HG03139 (cell line): ENCODE measurements around the gene CCDC47.
"Not testable (repeated sequence)": the region's sequence is repeated elsewhere in the genome, so short reads cannot be mapped to it uniquely, and the experiment has no call there.

Source experiments
- ATAC-seq: cut with Tn5 transposase; IDR thresholded peaks from one replicate; pipeline ENCODE4 v1.9.1; 2021; ENCODE audit not compliant: unreplicated experiment

The CCDC47 gene

DNA sequence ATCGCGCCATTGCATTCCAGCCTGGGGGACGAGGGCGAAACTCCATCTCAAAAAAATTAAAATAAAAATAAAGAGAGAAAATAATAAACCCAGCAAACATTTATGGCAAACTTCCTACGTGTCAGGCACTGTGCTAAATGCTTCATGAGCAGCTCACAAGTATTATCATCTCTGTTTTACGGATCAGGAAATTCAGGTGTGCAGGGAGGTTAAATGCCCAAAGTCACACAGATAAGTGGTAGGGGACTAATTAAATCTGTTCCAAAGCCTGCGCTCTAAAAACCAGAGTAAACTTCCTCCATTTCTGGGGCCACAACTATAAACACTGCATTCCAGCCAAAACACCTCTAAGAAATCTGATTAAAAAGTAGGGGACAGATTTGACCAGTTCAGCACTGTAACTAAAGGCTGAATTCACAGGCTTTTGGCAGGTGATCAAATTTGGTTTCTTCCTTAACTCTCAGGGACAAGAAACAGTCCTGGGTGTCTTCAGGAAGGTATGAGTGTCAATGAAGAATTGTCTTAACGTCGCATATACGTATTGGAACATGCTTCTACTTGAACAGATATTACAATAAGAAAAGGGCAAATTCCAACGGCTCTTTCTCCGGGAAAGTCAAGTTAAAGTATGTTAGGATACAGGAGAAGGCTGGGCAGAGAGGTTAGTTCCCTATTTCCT, 32.8 kb downstream of the CCDC47 start:
- ATAC-seq, result no peak

DNA sequence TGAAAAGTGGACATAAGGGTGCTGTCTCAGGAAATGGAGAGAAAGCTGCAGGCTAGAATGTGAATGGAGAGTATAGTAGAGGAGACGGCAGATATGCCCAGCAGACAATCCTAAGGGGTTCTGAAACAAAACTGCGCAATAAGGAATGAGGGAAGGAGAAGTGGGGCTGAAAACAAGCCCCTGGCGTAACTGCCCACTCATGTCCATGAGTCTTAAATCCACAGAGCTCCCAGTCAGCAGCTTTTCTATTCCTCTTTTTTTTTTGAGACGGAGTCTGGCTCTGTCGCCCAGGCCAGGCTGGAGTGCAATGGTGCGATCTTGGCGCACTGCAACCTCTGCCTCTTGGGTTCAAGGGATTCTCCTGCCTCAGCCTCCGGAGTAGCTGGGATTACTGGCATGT, 37.7 kb downstream of the CCDC47 start:
- ATAC-seq, result no peak

DNA sequence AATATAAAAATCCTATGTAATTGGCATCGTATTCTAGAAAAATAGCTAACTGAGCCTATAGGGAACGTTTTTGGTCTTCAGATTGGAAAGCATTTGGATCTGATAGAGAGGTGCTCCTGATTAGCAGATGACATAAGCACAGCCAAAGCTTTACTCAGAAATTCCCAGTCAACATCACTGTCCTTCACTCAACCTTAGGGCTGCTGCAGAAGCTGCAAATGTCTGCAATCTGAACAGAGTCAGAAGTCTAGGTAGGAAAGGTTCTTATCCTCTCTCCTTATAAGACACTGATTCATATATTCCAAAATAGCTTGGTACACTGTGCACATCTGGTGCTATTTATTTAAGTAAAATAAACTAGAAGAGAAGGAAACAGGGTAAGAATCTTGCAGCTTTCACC, 51.0 kb downstream of the CCDC47 start:
- ATAC-seq, result no peak

DNA sequence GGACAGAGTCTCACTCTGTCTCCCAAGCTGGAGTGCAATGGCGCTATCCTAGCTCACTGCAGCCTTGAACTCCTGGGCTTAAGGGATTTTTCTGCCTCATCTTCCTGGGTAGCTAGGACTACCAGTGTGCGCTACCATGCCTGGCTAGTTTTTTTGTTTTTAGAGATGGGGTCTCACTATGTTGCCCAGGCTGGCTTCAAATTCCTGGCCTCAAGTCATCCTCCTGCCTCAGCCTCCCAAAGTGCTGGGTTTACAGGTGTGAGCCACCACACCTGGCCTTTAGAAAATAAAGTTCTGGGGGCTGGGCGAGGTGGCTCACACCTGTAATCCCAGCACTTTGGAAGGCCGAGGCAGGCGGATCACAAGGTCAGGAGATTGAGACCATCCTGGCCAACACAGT, 53.2 kb downstream of the CCDC47 start:
- not testable (repeated sequence) for ATAC-seq

DNA sequence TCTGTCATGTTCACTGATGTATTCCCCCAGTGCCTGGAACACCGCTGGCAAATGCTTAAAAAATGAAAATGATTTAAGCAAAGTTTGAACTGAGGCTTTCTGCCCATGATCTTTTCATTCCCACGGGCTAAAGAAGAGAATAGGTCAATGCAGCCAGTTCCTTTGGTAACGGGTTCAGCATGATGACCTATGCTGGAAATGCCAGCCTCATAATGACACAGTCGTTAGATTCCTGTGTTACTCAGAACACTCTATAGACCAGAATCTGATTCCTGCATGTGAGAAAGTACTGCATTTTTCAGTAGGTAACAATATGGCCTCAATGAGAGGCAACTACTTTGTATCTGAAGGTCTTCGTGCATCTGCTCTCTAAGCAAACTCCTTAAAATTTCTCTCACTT, 54.4 kb downstream of the CCDC47 start:
- ATAC-seq, result no peak

DNA sequence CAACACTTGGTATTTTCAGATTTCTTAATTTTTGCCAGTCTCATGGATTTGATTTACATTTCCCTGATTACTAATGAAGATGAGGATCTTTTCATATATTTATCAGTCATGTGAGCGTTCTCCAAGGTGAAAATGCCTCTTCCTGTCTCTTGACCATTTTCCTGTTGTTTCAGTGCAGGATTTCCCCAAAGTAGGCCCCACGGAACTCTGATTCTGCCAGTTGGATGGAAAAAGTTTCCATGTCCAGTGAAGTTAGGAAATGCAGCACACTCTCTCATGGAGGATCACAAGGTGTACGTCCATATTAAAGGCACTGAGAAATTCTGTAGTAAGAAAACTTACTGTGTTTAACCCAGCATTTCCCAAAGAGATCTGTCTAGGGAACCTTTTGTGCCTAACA, 57.0 kb downstream of the CCDC47 start:
- ATAC-seq, result no peak

DNA sequence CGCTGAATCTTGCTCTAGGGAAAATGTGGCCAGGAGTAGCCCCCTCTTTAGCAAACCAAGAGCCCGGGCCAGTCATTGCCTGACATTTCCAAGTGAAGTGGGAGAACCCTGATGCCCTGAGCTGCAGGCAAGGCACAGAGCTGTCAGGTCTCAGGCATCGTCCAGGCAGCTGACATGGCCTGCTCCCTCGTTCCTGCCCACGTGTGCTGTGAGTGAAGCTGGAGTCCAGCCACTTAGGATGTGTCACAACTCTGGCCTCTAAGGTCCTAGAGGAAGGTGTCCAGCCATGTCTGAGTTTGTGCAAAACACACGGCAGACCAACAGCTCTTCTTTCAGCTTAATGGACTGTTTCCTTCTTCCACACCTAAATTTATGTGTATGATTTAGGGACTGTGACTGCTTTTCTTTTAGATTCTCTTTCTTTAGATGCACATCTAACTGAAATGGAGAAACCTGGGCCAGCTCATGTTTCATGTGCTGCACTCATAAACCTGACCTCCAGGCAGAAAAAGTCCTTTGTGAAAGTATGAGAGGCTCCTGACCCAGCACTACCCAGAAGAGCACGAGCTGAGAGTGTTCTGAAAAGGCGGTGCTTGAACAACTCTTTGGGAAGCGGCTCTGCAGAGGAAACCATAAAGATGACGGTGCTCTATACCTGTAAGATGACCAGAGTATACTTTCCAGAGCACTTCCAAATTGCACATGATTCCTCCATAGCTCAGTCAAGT, 58.7 kb downstream of the CCDC47 start:
- no peak for ATAC-seq

DNA sequence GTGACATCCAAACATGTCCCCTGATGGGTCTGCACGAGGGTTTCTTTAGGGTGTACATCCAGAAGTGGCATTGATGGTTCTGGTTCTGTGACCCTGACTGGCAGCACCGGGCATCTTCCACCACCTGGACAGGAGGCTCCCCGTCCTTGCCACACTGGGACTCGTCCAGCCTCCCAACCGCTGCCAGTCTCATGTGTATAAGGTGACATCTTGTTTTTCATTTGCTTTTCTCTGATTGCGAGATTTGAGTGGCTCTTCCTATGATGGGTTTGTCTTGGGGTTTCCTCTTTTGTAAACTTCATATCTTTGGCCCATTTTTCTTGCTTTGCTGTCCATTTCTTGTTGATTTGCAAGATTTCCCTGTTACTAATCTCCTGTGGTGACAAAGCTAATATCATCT, 64.3 kb downstream of the CCDC47 start:
- no peak for ATAC-seq

DNA sequence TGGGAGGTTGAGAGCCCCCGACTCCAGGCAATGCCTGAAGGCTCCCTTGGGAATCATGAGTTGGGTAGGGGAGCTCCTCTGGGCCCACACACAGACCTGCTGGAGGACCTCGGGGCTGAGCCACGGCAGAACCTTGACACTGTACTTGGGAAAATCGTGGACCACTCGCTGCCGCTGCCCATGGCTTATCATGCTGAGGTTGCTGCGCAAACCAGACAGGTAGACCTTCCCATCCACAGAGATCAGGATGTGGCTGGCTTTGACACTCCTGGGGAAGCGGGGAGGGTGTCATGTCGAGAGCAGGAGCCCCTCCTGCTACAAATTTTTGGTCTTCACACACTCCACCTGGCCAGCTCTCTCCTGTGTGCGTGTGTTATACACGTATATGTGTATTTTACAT, 66.2 kb downstream of the CCDC47 start:
- no peak for ATAC-seq

DNA sequence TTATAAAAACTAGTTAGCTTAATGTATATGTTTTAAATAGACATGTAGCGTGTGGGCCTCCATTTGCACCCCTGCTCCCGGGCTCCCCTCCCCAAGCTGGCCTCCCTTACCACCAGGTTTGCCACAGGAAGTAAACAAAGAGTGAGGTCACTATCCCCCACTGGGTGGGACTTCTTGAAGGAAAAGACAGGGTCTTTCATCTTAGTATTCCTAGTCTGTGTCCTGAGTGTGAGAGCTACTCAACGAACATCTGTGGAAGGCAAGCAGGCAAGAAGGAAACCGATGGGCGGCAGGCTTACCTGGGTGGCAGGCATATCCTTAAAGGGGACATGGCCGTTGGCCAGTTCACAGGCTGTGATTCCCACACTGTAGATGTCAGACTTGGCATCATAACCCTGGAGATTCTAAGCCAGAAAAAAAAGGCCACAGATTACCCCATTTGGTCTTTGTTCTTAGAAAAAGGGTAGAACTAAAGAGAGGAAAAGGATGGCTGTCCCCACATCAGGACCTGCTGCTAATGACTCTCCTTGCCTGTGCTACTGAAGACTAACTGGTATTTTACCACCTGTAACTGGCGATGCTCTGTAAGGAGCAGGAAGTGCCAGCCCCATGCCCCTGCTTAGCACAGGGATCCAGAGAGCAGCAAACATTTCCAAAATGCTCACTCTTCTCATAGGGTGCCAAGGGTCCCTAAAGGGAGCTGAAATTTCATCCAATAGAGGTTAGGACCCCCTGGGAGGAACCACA, 66.9 kb downstream of the CCDC47 start:
- no peak for ATAC-seq

DNA sequence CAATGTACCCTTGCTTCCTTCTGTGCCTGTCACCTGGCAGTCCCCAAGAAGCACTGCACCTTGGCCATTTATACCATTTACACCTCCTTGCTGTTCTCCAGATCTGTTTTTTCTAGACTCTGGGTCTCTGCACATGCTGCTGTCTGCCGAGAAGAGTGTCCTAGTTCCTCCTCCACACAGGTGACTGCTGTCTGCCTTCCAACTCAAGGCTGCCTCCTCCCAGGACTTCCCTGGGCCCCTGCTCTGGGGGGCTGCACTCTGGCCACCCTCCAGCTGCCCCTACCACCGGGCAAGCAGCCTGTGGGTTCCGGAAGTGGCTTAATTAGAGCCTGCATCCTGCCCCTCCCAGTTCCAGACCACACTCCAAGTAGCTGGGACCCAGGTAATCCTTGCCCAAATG, 67.7 kb downstream of the CCDC47 start:
- ATAC-seq, result no peak

DNA sequence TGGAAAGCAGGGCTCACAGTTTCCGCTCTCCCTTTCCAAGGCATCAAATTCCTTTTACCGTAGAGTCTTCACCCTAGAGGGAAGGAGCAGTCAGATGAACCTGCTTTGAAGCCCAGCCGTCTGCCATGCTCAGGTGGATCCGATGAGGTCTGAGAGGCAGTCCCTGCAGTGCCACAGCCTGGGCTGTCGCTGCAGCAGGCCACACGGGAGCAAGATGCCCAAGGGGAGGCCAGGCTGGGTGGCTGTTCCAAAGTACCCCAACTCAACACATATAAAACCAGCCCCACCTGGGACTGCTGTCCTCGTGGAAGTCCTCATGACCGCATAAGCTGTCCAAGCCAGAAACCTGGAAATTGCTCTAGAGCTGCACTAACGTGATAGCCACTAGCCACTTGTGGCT, 68.6 kb downstream of the CCDC47 start:
- ATAC-seq, result no peak

DNA sequence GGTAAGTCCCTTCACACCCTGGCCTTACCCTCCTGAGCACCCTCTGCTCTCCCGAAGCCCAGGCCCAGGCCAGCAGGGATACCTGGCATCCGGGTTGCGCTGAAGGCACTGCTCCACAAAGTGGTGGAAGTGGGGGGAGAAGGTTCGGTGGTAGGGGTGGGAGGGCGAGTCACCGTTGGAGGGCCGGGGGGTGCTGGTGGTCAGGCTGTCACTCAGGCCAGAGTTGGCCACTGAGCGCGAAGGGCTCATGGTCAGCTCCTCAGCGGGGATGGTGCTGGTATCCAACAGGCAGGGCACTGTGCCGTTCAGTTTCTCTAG, 69.2 kb downstream of the CCDC47 start:
- ATAC-seq, result no peak

DNA sequence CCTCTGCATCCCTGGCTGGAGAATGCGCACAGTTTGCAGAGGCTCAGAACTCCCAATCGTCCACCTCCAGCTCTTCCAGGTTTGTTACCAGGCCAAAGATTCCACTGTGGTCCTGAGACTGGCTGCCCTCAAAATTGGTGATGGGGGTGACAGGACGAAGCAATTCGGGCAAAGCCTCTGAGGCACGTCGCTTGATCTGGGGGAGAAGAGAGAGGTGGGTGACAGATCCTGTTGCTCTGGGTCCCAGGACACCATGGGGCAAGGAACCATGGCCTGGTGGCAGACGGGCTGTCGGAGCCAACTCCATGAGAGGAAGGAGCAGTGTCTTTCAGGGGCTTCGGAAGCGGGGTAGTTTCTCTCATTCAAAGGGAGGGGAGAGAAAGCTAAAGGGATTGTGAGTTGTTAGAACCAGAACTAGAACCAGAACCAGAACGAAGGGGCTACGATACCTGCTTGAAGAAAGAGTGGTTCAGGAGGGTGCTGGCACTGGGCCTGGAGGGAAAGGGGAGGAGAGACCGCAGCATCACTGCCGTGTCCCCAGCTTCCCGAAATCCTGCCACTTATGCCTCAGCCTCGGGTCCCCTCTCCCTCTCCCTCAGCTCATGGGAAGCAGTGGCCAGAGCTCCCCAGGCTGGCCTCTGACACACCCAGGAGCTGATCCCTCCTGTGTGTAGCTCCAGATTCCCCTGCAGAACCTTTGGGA, 69.7 kb downstream of the CCDC47 start:
- ATAC-seq, result no peak

DNA sequence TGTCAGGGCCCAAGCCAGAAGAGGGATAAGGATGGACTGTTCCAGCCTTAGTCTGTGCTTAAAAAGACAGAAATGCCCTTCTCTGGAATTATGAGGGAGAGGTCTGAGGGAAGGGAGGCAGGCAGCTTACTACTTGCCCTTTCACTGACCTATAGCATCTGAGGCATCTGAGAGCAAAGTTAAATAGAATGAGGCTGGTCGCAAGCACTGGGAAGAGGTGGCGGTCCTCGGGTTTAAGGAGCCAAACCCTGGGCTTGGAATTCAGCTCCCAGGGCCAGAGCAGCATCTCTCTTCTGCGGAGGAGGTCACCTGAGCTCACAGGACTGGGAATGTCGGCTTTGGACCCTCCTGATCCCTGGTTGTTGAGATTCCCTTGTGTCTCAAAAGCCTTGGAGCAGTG, 70.4 kb downstream of the CCDC47 start:
- no peak for ATAC-seq

DNA sequence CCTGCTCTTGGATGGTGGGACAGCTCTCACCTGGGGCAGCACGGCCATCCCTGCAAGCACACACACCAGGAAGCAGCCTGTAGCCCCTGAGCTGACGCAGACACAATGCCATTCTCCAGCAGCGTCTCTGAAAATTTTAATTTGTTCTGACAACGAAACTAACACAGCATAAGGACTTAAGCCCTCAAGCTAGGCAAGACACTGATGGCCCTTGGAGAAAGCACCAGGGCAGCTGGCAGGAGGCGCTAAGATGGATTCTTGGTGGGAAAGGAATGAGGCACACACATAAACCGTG, 70.7 kb downstream of the CCDC47 start:
- ATAC-seq, result no peak

DNA sequence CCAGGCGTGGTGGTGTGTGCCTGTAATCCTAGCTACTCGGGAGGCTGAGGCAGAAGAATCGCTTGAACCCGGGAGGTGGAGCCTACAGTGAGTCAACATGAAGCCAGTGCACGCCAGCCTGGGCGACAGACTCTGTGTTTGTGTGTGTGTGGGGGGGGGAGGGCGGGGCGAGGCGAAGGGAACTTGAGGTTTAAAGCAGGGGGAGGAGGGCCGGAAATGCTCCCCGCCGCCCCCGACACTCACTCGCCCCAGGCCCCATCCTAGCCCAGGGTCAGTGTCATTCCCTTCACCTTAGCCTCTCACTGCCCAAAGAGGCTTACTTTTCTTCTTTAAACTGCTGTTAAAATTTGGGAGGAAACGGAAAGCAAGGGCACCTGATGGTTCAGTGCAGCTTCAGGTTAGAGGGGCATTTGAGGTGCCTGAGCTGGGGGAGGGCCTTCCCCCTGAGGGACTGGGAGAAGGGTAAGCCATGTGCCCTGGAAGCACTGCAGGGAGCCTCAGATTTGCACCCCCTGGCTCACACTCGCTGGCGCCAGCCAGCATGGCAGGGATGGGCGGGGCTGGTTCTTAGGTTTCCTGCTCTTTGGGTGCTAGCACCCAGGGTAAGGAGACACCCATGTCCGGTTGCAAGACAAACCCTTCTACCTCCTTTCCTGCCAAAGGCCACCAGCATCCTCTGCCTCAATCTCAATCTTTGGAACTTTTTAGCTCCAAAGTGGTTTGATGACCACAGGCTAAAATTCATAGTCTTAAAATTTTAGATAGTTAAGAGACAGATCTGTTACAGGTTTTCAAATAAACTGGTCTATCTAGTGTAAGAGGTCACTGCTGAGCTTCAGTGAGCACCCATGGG, 71.3 kb downstream of the CCDC47 start:
- no peak for ATAC-seq

DNA sequence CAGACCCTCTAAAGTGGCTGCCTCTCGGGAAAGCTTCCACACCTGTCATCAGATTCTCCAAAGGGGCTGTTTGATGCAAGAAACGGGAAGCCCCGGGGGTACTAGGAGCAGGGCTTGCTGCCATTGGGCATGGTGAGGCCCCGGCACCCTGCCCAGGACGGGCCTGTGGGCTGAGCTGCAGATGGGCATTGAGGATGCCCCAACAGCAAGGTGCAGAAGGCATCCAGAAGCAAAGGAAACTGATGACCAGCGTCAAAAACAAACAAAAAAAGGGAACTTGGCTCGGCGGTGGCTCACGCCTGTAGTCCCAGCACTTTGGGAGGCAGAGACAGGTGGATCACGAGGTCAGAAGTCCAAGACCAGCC, 72.0 kb downstream of the CCDC47 start:
- ATAC-seq, result no peak

DNA sequence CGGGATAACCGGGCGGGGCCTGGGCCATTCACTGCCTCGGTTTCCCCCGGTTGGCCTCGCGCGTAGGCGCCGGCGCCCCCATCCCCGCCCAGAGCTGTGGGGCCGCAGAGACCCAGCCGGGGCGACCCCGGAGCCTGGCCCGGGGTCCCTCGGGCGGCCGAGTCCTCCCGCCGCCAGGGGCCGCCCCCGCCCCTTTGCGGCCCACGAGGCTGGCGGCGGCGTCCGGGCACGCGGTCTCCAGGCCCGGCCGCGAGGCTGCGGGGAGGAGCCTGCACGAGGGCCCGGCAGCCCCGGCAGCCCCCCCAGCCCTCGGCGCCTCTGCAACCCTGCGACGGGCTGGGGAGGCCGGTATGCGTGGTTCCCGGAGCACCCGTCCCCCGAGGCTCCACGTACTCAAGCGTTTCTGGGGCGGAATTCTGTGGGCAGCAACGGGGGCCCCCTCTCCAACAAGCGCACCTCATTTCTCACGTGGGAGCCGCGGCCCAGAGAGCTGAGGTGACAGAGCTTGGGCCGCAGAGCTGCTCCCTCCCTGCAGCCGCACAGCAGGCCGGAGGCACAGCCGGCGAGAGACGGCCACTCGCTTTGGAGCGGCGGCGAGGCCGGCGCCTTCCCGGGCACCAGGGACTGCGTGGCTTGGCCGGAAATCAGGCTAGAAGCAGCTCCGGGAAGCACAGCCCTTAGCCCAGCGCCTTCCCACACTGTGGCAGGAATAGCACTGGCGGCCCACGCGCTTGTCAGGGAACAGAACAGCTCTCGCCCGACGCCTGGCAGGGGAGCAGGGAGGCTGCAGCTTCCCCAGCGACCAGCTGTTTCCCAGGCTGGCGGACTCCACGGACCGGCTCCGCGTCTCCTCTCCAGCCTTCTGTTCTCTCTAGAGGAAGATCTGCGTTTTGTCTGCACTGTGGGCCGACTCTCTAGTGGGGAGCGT, 72.6 kb downstream of the CCDC47 start:
- no peak for ATAC-seq
